ENCODE results near the gene RUFY4. TPM values are rescaled to one million over a fixed set of nuclear protein-coding genes. Genes with fewer than 3 reads are reported as not detected.

Gene RUFY4
- total RNA-seq, 1 experiment from 2014 or later, result 0.66 TPM

- H2BK12ac ChIP-seq (ENCODE audit: insufficient read length, low read depth, low read length), result no peak overlapping the region
- H3K14ac ChIP-seq (ENCODE audit: insufficient read depth, low read length), result no peak overlapping the region; the same call in 1 of the 2 replicates
- Mint-ChIP-seq H3K4me3 (no peak overlapping the region), H3K27ac (no peak overlapping the region), H3K36me3 (ENCODE audit: insufficient read depth in 1 of 3, low read depth in 3 of 3) (no peaks in the 10 kb centered on the region; a peak in 1 of 7 replicates), H3K9me3 (peaks cover 2 to 6% of the 10 kb centered on the region in 2 experiments; a peak in 3 of 5 replicates), H3K4me1 (no peaks in the 10 kb centered on the region), H3K27me3 (ENCODE audit: low read depth) (peaks cover 36% of the 10 kb centered on the region)
- no peaks in the 10 kb centered on the region for H3K4me1 ChIP-seq (ENCODE audit: insufficient read depth, low read length)
- H3K9me3 ChIP-seq (ENCODE audit: control insufficient read depth, low read depth, low read length), result no peaks in the 10 kb centered on the region
- no peak overlapping the region for H3K56ac ChIP-seq (ENCODE audit: insufficient read length, low read depth, low read length)
- no peak for TF ChIP-seq CTCF (conservative IDR thresholded peaks at IDR 0.05)
- H3K79me1 ChIP-seq (ENCODE audit: insufficient read depth, low read depth, low read length, poor library complexity, severe bottlenecking), result no peaks in the 10 kb centered on the region
- H2AFZ ChIP-seq (ENCODE audit: low read length), result no peak overlapping the region
- H3K23ac ChIP-seq (ENCODE audit: insufficient read length, low read depth, low read length), result no peak overlapping the region
- H3K27me3 ChIP-seq (ENCODE audit: insufficient read depth, low read length), result no peaks in the 10 kb centered on the region
- no peaks in the 10 kb centered on the region for H3K79me2 ChIP-seq (ENCODE audit: insufficient read depth, low read length)
- no peak overlapping the region for H3K4me2 ChIP-seq (ENCODE audit: insufficient read depth, insufficient read length, low read length)
- H3K18ac ChIP-seq (ENCODE audit: insufficient read length, low read depth, low read length), result no peak overlapping the region
- H3K23me2 ChIP-seq (ENCODE audit: insufficient read length, low read depth, low read length, poor library complexity, severe bottlenecking), result no peaks in the 10 kb centered on the region
- no peak overlapping the region for H2BK5ac ChIP-seq (ENCODE audit: insufficient read length, low read length)
- no peak overlapping the region for H3K4ac ChIP-seq (ENCODE audit: low read depth, low read length)
- no peak overlapping the region for H3K27ac ChIP-seq (ENCODE audit: insufficient read length, low read depth, low read length)
- H4K8ac ChIP-seq (replicated peaks; ENCODE audit: insufficient read length, low read depth, low read length), result no peak overlapping the region
- no peak overlapping the region for H3T11ph ChIP-seq (ENCODE audit: low read length)
- H2BK120ac ChIP-seq (ENCODE audit: low read depth, low read length, poor library complexity, severe bottlenecking), result no peak overlapping the region
- H2AK5ac ChIP-seq (ENCODE audit: insufficient read length, low read length), result no peak overlapping the region
- H2BK20ac ChIP-seq (ENCODE audit: low read depth, low read length, poor library complexity, severe bottlenecking), result no peak overlapping the region
- no peak overlapping the region for H4K91ac ChIP-seq (ENCODE audit: insufficient read length, low read depth, low read length)
- H2BK15ac ChIP-seq (ENCODE audit: low read depth, low read length), result no peak overlapping the region
- no peak for DNase-seq
- no peak overlapping the region for H3K9ac ChIP-seq (ENCODE audit: extremely low read depth, insufficient read length, low read length)
- no peaks in the 10 kb centered on the region for H4K20me1 ChIP-seq (ENCODE audit: control insufficient read depth, insufficient read depth, insufficient read length)
- H4K5ac ChIP-seq (ENCODE audit: insufficient read length, low read depth, low read length), result no peak overlapping the region
- no CpG with 5 or more reads among the region's 3 CpGs for WGBS (ENCODE audit: extremely low coverage, insufficient read length, low lambda C conversion rate)
Observed at GRCh38 chr2:218091746-218092145, 22.7 kb downstream of the RUFY4 start.

Data from H9 (cell line).